Ureter (tissue), 1 donor: ENCODE measurements around the gene GSTM1. TPM values are rescaled to one million over a fixed set of nuclear protein-coding genes. Genes with fewer than 3 reads are reported as not detected.
"Not testable (repeated sequence)": the region's sequence is repeated elsewhere in the genome, so short reads cannot be mapped to it uniquely, and the experiment has no call there.

Experiments used
- DNase-seq: peaks from one replicate; pipeline ENCODE4 v3.0.0-alpha.2; 2020; ENCODE audit warnings: low spot score
- total RNA-seq: library from RNA; stranded (reverse); gene quantifications from one replicate; pipeline ENCODE4 v1.2.4, GENCODE V29; 2023
- donor health status: DM: yes; HTN: yes; CAD: no.

Gene GSTM1
- total RNA-seq, 1 donor from 2014 or later = not detected

GRCh38 chr1:109697066-109697465, 9.4 kb downstream of the GSTM1 start:
- DNase-seq = no peak

GRCh38 chr1:109697861-109698260, 10.2 kb downstream of the GSTM1 start:
- DNase-seq = not testable (repeated sequence)

- DNase-seq = not testable (repeated sequence)
Observed at GRCh38 chr1:109702940-109703339, 15.3 kb downstream of the GSTM1 start.

GRCh38 chr1:109704173-109704572, 16.6 kb downstream of the GSTM1 start:
- DNase-seq = peak; percentile 31

GRCh38 chr1:109705411-109705810, 17.8 kb downstream of the GSTM1 start:
- DNase-seq = peak; percentile 41

GRCh38 chr1:109708949-109709348, 21.3 kb downstream of the GSTM1 start:
- not testable (repeated sequence) for DNase-seq

GRCh38 chr1:109709822-109710221, 22.2 kb downstream of the GSTM1 start:
- DNase-seq = not testable (repeated sequence)

GRCh38 chr1:109711593-109712320, 24.1 kb downstream of the GSTM1 start, which contains the start of gene GSTM5:
TSS of gene GSTM5 (plus strand) at chr1:109712251. CDS start at chr1:109712313, 62 bp downstream.
- not testable (repeated sequence) for DNase-seq

- DNase-seq = no peak
Observed at GRCh38 chr1:109712321-109712864, 24.8 kb downstream of the GSTM1 start.

GRCh38 chr1:109713636-109714035, 26.0 kb downstream of the GSTM1 start:
- DNase-seq = no peak

- DNase-seq = no peak
Observed at GRCh38 chr1:109714661-109715372, 27.2 kb downstream of the GSTM1 start.

GRCh38 chr1:109716121-109716520, 28.5 kb downstream of the GSTM1 start:
- no peak for DNase-seq

GRCh38 chr1:109716570-109717090, 29.0 kb downstream of the GSTM1 start:
- DNase-seq = no peak

GRCh38 chr1:109717729-109718128, 30.1 kb downstream of the GSTM1 start:
- no peak for DNase-seq

- no peak for DNase-seq
Observed at GRCh38 chr1:109718495-109718894, 30.9 kb downstream of the GSTM1 start.

- DNase-seq = no peak
Observed at GRCh38 chr1:109719337-109719837, 31.8 kb downstream of the GSTM1 start.

- DNase-seq = no peak
Observed at GRCh38 chr1:109721042-109721441, 33.4 kb downstream of the GSTM1 start.

GRCh38 chr1:109721971-109722370, 34.4 kb downstream of the GSTM1 start:
- no peak for DNase-seq

- DNase-seq = no peak
Observed at GRCh38 chr1:109722908-109723691, 35.5 kb downstream of the GSTM1 start.

GRCh38 chr1:109724933-109725332, 37.3 kb downstream of the GSTM1 start:
- no peak for DNase-seq

- no peak for DNase-seq
Observed at GRCh38 chr1:109725510-109725909, 37.9 kb downstream of the GSTM1 start.

GRCh38 chr1:109726007-109726406, 38.4 kb downstream of the GSTM1 start:
- DNase-seq = no peak
